Fibroblast of skin of abdomen (primary cell): Measurements from ENCODE around the gene DUSP12.
A peak's percentile ranks its signal among the peaks of the same experiment; 100 is the strongest.

ENCODE experiments used
- DNase-seq: peaks from one replicate; pipeline ENCODE4 v3.0.0-alpha.2; 2013

Gene DUSP12

DNA sequence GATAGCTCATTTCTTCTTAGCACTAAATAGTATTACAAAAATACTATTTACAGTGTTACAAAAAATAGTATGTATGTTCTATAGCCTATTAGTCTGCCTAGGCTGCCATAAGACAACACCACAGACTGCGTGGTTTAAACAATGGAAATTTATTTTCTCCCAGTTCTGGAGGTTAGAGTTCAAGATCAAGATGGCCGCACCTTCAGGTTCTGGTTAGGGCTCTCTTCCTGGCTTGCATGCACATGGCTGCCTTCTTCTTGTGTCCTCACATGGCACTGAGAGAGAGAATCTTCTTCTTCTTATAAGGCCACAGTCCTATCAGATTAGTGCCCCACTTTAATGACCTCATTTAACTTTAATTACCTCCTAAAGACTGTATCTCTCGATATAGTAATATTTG is 20.7 kb downstream of the DUSP12 start:
- DNase-seq = no peak

DNA sequence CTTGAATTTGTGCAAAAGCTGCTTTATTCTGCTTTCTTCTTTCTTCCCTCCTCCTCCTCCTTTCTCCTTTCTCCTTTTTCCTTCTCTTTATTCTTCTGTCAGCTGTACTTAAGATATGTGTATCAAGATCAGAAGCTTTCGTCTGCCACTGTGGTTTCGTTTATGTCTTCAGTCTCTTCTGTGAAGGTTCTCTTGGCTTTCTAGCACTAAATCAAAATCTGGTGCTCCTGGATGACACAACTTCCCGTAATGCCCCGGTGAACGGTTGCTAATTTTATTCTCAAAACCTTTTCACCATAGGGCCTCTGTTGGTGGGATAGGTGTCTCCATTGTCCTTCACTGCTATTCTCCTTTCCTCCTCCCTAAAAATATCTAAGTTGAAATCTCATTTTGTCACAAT is 21.6 kb downstream of the DUSP12 start:
- no peak for DNase-seq

DNA sequence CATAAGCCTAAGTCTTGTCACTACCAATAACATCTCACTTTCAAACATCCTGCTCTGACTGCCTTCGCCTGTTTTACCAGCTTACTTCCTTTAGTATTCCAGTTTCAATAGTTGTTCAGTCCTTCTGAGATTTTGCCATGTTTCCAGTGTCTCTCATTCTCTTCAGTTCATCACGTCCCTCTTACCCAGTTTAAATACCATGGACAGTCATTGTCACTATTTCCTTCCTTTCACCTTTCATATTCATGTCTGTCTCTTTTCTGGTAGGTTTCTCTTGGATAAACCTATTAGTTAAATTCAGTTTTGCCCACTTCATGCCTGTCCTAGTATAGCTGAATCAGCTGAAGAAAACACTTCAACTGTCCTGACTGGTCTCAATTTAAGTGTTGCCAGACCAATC is 22.4 kb downstream of the DUSP12 start:
- no peak for DNase-seq

DNA sequence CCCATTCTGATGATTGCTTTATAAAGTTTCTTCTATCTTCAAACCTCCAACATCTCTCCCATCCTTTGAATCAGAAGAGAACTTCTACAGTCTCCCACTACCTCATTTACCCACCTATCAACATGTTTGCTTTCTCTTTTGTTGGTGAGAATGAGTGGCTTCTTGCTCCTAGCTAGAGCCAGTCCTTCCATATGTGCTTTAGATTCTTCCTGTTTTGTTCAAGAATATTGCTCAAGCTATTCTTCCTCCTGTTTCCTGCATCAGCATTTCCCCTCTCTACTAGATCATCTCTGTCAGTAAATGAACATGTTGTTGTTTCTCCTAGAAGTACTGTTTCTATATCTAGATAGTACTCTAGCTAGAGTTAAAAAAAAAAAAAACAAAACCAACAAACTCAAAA is 22.8 kb downstream of the DUSP12 start:
- no peak for DNase-seq

DNA sequence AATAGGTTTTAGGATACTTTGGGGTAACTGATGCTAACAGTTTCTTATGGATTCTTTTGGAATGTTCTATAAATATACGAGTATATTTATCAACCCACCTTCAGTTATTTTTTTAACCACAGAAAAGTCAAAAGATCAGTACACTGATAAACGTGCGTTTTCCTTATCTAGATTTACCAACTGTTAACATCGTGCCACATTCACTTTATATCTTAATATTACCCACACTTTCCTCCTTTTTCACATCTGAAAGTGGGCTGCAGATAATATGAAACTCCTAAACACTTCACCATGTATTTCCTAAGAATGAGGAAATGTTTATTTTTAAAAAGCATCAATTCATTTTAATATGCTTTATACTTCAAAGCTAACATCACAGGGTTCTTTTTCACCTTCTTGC is 24.2 kb downstream of the DUSP12 start:
- no peak for DNase-seq

DNA sequence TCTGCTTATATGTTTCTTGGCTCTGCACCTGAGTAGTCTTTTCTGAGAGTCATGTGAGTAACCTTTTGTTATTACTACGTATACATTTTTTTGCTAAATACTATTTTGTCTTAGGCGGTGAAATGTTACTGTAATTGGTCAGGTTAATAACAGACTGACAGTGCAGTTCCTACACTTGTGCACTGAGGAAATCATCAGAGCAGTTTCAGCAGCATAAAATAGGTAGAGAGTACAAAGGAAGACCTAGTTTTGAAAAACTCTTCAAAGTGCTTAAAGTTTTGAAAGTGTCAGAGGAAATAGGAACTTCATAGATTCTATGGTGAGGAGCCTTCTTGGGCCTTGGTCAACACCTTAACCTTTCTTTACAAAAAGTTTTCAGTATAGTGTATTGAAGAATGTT is 27.7 kb downstream of the DUSP12 start:
- no peak for DNase-seq

DNA sequence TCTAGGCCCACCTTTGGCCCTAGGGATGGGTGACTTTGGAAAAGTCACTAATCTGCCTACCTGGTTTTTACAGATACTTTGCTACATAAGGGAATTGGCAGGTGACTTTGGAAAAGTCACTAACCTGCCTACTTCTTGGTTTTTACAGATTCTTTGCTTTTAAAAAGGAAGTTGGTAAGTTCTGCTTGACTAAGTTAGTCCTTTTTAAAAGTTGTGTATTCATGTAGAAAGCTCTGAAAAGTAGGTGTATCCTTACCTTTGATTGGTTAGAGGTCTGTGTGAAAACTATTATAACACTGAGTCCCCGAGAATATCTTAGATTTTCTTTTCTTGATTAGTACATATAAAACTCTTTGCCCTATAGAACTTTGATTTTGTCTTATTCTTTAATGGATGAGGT is 28.9 kb downstream of the DUSP12 start:
- DNase-seq = no peak

DNA sequence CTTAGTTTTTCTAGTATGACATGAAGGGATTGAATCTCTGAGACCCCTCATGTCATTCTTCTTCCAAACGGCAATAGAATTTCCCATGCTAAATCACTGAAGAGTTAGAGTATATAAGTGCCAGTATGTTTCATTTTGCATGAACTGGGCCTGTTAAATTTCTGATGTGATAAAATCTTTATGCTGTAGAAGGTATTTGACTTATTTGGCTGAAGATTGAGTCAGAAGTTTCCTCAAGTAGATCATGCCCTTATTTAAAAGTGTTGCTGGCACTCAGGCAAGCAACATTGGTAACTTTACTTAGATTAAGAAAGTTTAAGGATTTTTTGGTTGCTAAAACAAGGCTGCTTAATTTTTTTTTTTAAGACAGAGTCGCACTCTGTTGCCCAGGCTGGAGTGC is 29.8 kb downstream of the DUSP12 start:
- DNase-seq = no peak

DNA sequence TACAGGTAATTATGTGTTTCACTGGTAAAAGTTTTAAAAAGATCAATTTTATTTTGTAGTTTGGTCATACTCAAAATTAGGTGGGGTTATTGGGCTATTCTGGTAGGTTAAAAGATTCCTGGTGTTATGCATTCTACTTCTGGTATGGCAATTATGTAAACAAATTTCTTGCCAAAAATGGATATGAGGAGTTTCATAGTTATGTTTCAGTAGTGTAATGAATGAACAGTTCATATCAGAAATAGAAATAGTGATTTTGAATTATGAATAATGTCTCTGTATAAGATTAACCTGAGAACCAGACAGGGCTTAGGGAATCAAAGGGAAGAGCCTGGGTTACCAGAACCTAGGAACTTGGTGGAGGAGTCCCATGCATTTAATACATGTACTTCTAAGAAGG is 32.4 kb downstream of the DUSP12 start:
- DNase-seq = peak; percentile 20

DNA sequence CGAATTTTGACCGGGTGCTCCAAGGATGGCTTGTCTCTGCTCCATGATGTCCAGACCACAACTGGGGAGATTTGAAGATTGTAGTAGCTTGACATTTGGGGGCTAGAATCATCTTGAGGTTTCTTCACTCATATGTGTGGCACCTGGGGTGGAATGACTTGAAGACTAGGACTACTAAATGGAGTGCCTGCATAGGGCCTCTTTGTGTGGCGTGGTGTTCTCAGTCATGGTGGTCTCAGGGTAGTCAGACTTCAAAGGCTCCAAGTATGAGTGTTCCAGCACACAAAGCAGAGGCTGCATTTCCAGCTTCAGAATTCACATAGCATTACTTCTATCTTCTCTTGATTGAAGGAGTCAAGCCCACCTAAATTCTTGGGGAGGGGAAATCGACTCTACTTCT is 33.3 kb downstream of the DUSP12 start:
- no peak for DNase-seq

DNA sequence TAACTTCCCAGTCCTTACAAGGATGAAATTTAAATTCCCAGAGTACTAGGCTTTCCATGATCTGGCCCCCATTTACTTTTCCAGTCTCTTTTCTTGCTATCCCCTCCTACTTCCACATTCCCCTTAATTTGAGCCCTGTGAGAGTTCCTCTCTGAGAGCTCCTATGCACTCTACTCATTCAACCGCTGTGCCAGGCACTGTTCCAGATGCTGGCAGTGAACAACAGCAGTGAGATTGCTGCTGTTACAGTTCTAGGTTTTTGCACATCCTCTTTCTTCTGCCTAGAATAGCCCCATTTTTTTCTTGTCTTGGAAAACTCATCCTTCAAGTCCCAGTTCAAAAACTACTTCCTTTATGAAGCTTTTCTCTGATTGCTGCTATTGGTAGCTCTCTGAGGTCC is 35.4 kb downstream of the DUSP12 start:
- no peak for DNase-seq

DNA sequence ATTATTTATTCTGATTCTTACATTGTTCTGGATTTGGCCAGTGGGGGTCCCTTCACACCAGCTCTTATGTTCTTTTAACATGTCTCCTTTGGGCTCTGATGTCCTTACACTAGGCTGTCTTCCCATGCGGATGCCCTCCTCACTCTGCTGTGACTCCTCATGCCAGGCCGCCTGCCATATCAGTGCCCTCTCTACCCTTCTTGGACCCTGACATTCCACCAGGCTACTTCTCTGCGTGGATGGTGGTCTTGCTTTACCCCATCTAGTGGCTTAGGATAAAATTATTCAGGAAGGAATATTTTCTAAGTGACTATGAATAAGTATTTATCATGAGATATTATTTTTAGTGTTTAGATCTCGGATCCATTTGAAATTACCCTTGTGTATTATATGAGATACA is 37.8 kb downstream of the DUSP12 start:
- no peak for DNase-seq

DNA sequence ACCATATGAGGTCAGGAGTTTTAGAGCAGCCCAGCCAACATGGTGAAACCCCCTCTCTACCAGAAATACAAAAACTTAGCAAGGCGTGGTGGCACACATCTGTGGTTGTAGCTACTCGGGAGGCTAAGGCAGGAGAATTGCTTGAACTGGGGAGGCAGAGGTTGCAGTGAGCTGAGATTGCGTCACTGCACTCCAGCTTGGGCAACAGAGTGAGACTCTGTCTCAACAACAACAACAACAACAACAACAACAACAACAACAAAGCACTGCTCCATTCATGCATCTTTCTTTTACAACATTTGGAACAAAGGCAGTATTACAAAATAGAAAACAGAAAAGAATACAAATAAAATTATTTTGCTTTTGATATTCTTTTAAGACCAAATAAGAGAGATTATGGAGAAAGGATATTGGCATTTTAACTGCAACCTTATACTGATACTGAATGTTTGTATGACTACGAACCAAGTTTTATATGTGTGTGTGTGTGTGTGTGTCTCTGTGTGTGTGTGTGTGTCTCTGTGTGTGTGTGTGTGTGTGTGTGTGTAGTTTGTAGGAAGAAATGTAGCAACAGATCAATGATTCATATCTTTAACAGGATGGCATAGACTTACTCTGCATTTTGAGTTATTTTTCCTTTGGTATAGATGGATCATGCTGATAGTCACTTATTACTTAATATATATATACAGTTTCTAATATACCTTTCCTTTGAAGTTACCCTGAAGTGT is 41.2 kb downstream of the DUSP12 start:
- no peak for DNase-seq

DNA sequence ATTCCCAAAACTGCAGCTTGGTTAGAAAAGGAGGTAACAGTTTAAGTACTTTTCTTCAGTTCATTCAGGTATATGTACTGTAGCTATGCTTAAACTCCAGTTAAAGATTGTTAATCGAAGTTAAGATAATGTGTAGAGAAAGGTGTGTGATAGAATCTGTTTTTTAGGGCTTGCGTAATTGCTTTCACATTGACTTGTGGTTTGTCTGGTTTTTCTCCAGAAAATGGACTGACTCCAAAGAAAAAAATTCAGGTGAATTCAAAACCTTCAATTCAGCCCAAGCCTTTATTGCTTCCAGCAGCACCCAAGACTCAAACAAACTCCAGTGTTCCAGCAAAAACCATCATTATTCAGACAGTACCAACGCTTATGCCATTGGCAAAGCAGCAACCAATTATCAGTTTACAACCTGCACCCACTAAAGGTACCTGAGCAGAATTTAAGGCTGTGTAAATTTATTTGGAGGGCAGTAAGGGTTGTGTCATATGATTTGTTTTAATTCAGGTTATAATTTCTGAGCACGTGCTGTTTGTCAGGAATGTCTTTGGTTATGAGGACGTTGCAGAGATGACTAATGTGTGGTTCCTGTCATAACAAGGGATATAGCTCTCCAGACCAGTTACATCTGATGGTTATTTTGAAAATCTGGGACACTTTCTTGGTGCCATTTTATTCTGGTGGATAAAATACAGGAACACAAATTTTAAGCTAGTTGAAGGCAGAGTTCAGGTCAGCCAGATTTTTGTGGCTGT is 42.5 kb downstream of the DUSP12 start:
- peak; percentile 26 for DNase-seq

DNA sequence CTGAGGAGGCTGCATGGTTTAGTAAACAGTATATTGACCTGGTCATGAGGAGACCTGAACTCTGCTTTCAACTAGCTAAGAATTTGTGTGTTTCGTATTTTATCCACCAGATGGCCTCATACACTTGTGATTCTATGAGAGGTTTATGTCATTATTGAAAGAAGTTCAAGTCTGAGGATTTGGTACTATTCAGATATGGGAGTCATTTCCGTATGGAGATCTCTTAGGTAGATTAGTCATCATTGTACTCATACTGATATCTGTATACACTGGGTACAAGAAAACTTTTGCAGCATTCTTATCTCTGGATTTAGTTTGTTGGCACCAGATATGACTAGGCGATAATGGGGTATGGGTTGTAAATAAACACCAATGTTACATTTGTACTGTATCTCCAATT is 43.2 kb downstream of the DUSP12 start:
- DNase-seq = peak; percentile 79

DNA sequence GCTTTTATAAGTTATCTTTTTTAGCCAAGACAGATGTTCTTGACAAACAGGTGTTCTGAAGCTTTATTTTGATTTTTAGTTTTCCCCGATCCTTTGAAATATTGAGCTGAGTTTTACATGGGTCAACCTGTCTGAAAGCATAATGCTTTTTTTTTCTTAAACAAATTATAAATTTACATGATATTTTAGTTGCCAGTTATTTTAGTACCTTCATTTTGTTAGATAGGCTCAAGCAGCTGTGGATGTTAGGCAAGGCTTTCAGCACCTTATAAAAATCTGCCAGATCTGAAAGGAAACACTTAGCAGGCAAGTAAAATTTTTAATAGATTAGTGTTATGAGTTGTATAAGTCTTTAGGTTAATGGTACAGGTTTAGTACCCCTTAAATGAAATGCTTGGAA is 50.2 kb downstream of the DUSP12 start:
- DNase-seq = no peak

DNA sequence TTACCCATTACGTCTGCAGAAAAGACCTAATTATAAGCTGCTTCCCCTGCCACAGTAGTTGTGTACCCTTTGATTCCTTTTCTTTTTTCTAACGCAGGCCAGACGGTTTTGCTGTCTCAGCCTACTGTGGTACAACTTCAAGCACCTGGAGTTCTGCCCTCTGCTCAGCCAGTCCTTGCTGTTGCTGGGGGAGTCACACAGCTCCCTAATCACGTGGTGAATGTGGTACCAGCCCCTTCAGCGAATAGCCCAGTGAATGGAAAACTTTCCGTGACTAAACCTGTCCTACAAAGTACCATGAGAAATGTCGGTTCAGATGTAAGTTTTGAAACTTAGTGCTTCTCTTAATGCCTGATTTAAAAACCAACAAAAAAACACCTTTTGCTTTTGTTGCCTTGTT is 52.4 kb downstream of the DUSP12 start:
- DNase-seq = no peak

DNA sequence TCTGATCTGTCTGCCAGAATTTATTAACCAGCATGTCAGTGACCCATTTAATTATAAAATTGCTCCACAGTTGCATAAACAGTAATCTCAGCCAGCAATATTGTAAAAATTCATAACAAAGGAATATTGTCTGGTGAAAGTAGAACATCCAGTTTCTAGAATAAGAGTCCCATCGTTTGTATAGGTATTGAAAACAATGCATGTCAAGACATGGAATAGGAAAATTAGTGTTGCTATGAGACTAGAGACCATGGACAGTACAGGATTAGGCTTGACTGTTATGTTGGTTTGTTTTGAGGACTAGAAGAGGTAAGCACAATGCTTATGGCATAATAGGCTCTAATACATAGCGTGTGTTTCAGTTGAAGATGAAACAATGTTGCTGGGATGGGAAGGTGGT is 53.6 kb downstream of the DUSP12 start:
- no peak for DNase-seq

DNA sequence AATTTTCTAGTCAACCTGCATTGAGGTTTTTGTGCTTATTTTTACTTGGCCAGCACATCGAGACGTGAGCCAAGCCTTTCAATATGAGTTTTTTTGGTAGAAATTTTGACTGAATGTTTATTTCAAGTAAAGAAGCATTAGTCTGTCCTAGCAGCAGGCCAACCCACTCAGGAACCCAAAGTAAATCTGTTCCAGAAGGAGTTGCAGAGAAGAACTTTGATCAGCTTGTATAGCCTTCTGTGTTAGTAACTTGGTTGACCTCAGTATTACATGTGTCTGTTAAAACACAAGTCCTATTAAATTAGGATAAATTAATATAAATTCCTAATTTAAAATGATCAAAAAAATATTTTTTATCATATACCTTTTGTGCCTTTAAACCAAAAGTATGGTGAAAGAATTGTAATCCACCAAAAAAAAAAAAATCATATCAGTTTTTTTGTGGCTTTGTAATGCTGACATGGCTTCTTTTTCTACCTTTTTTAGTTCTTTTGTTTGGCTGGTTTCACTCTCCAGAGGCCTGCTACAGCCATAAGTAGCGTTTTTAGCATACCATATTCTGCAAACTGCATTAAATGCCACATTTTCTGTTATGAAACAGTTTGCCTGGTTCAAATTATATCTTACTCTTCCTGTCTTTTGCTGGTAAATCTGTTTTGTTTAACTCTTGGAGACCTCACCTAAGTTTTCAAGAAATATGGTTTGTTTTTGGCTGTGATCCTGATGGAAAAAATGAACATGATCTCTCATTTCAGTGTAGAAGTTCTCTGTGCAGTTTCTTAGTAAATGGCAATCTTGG is 56.0 kb downstream of the DUSP12 start:
- peak; percentile 71 for DNase-seq
